Effector CD8-positive, alpha-beta T cell (primary cell): Measurements from ENCODE around the gene JMJD8.

ENCODE experiments used
- DNase-seq: peaks from one replicate; lab custom pipeline; 2025; lab: John Stamatoyannopoulos, UW

The JMJD8 gene

DNA sequence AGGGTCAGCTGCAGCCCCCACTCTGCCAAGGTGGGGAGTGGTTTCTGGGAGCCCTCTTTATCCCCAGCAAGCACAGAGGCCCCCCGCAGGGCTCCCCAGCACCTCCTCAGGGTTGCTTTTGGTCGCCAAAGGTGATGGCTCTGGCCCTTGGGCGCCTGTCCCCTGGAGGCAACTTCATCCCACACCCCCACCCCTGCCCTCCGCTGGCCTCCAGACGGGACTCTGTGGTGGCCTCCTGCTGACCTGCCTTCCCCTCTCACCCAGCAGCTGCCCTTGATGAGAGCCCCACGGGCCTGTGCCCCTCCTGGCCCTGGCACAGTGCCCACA lies 24.0 kb downstream of the JMJD8 start:
- no peak for DNase-seq

GRCh38 chr16:659618-660017 lies 24.5 kb downstream of the JMJD8 start:
- no peak for DNase-seq

DNA sequence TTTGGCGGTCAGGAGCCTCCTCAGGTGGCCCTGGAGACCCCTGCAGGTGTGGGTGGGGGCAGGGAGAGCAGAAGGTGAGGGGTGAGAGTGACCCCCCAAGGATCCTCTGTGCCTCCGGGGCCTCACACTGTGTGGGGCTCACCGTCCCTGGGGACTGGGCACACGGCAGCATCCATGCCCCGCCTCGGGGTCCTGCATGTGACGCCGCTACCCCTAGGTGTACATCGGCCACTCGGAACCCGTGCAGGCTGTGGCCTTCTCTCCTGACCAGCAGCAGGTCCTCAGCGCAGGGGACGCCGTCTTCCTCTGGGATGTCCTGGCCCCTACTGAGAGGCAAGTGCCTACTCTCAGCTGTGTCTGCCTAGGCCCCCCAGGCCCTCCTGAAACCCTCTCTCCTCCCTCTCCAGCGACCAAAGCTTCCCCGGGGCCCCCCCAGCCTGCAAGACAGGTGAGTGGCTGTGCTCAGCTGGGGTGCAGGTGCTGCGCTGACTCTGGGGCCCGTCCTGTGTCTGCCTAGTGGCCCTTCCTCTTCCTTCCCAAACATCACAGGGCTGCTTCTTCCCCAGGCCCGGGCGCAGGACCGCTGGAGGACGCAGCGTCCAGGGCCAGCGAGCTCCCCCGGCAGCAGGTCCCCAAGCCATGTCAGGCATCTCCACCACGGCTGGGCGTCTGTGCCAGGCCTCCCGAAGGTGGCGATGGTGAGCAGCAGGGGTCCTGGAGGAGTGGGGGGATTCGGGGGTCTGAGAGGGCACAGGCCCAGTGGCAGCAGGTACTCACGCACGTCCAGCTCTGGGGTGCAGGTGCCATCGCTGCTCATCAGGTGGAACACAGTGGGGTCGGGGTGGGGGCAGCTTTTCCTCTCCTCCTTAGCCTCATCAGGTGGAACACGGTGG lies 25.2 kb downstream of the JMJD8 start:
- DNase-seq: no peak

DNA sequence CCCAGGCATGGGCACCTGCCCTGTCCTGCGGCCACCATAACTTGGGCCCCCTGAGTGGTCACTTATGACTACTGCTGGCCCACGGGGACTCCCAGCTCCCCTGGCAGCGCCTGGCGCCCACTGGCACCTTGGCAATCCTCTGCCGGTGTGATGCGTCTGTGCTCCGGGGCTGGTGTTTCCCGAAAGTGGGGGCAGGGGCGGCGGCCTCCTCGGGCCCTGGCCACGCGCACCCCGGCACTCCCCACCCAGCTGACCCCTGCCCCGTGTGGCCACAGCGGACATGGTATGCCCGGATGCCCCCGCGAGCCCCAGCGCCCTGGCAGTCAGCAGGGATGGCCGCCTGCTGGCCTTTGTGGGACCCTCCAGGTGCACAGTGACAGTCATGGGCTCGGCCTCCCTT lies 26.6 kb downstream of the JMJD8 start:
- DNase-seq: no peak

GRCh38 chr16:654034-654433 lies 30.1 kb downstream of the JMJD8 start:
- DNase-seq: no peak

DNA sequence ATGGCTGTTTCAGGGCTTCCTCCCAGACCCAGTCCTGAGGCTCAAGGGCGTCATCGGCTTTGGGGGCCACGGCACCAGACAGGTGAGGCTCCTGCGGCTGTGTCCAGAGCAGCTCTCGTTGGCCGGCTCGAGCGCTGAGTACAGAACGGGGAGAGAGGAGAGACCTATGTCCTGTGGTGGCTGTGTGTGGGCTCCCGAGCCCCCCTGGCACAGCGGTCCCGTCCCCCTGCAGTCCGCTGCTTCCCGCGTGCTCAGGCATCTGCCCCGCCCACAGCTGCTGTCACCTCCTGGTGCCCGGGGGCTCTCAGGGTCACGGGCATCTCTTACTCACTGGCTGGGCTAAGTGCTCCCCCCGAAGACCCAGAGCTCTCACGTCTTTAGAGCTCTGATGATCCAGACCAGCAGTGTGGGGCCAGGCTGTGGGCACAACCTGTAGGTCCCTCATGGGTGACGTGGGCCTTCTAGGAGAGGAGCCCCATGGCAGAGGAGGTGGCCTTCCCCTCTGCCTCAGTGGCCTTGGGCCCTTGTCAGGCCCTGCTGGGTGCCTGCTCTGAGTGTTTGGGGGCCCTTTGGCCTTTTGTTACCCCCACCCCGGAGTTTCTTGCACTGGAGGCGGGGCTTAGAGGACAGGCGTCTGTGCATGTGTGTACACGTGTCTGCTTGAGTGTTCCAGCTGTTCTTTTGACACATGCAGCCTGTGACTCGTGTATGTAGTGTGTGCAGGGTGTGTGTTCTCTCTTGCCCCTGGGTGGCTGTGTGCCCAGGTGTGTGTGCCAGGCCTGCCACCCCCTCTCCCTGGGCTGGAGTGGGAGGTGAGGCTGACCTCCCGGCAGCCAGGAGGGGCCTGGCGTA lies 31.5 kb downstream of the JMJD8 start:
- DNase-seq: no peak

DNA sequence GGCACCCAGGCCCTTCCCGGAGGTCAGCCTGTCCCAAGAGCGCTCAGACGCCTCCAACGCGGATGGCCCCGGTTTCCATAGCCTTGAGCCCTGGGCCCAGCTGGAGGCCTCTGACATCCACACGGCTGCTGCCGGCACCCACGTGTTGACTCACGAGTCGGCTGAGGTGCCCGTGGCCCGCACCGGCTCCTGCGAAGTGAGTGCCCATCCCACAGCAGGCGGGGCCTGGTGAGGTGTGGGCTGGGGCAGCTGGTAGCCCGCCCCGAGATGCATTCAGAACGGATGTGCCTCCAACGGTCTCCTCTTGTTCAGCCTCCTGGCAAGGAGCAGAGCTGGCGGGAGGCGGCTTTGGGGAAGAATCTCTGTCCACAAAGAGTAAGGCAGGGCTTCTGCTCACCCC lies 32.3 kb downstream of the JMJD8 start:
- no peak for DNase-seq

- DNase-seq: no peak
Measured at GRCh38 chr16:649631-650030, 34.5 kb downstream of the JMJD8 start.

DNA sequence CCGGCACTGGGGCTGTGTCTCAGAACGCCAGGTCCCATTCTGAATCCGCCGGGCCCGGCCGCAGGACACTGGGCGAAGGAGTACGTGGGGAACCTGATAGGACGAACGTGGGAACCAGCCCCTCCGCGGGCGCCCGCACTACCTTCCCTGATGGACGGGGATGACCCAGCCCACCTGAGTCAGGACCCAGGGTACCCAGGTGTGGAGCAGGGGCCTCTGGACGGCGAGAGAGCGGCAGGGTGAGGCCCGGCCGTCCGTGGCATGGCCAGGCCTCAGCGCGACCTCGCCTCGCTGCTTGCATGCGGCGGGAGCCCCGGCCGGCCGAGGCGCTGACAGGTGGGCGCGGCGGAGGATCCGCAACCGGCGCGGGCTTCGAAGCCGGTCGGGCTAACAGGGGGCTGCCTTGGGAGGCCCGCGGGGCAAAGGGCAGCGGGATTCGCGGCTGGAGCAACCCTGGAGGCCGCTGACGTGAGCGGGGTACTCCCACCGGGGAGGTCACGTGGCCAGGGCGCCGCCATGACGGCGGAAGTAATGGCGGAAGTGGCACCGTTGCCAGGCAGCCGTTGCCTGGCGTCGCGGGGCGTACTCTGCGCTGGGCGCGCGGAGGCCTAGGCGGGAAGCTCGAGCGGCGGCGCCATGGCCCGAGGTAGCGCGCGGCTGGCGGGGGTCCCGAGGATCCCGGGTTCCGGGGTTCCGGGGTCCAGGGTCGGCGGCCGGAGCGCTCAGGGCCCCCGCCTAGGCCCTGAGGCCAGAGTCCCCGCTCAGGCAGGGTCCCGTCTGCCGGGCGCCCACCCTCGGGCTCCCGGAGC lies 35.1 kb downstream of the JMJD8 start, which contains the start of gene WDR90:
TSS of gene WDR90 (plus strand) at position 585 of the 809 bp plus-strand sequence. CDS start at position 637, 52 bp downstream.
- peak; percentile 90 for DNase-seq

- DNase-seq: no peak
Measured at GRCh38 chr16:648071-648780, 35.9 kb downstream of the JMJD8 start.

DNA sequence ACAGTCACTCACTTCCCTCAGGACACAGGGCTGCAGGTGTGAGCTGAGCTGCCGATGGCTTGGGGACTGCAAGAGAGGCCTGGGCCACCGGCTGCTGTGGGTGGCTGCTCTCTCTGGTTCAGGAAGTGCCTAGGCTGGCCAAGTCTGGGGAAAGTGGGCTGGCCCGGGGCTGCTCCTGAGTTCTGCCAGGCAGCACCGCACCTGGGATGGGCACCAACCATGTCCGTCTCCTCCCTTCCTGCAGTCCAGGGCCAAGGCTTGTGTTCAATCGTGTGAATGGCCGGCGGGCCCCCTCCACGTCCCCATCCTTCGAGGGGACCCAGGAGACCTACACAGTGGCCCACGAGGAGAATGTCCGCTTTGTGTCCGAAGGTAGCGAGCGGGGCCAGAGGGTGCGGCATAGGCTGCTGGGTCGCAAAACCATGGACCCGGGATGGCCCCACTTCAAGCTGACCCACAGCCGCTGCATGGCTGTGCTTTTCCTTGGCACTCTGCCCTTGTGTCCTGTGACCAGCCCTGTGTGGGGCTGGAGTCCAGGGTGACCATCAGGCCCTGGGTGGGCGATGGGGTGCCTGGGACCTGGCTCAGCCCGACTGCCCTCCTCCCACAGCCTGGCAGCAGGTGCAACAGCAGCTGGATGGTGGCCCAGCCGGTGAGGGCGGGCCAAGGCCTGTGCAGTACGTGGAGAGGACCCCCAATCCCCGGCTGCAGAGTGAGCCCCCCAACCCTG lies 36.8 kb downstream of the JMJD8 start:
- DNase-seq: no peak

- no peak for DNase-seq
Measured at GRCh38 chr16:646679-647172, 37.4 kb downstream of the JMJD8 start.

GRCh38 chr16:645852-646678 lies 38.1 kb downstream of the JMJD8 start:
- no peak for DNase-seq

GRCh38 chr16:644556-644955 lies 39.6 kb downstream of the JMJD8 start:
- DNase-seq: no peak

DNA sequence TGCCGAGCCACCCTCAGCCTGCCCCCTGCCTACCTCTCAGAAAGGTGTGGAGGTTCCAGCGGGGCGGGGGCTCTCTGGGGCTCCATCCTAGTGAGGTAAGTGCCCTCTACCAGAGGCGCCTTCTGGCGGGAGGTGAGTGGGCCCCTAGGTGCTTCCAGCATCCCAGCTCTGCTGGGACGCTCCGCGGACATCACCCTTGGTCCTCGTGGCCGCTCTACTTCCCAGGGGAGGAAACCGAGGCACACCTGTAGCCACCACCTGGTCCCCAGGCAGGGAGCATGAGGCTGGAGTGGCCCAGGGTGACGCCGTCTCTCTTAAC lies 41.1 kb downstream of the JMJD8 start:
- no peak for DNase-seq

GRCh38 chr16:642189-643049 lies 41.7 kb downstream of the JMJD8 start:
- no peak for DNase-seq

DNA sequence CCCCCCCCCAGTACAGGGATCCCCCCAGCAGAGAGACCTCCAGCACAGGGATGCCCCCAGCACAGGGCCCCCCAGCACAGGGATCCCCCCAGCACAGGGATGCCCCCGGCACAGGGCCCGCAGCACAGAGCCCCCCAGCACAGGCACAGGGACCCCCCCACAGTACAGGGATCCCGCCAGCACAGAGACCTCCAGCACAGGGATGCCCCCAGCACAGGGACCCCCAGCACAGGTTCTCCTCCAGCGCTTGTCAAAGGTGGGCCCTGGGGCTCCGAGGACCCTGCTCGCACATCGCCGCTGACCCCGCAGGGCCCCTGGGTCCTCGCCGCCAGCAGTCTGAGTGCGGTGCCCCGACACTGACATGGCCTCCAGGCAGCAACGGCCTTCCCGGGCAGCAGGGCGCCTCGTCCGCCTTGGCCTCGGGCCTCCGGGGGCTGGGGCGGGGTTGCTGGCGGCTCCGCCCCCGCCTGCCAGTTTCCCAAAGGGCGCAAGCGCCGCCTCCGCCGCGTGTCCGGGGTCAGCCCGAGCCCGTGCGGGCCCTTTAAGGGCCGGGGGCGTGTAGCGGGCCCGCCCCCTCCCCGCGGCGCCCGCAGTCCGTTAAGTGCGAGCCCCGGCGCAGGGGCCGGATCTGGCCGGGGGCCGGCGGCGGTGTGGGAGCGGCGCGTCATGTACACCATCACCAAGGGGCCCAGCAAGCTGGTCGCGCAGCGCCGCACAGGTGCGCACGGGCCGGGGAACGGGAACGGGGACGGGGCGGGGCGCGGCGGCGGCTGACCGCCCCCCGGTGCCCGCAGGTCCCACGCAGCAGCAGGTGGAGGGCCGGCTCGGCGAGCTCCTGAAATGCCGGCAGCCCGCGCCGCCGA lies 42.6 kb downstream of the JMJD8 start, which contains the start of gene MCRIP2:
TSS of gene MCRIP2 (plus strand) at position 503 of the 863 bp plus-strand sequence. CDS start at position 667, 164 bp downstream.
- DNase-seq: peak; percentile 44

DNA sequence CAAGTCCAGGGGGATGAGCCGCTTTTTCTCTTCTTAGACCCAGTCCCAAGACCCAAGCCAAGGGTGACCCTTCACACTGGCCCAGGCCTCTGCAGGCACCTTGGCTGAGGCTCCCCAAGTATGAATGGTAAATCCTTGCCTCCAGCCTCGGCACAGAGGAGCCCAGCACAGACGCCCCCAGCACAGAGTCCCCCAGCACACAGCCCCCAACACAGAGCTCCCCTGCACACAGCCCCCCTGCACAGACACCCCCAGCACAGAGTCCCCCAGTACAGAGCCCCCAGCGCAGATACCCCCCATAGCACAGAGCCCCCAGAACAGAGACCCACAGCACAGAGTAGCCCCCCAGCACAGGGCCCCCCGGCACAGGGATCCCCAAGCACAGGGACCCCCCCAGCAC lies 43.5 kb downstream of the JMJD8 start:
- no peak for DNase-seq
